ENCODE measurements around the gene ELN.

The ELN gene

DNA sequence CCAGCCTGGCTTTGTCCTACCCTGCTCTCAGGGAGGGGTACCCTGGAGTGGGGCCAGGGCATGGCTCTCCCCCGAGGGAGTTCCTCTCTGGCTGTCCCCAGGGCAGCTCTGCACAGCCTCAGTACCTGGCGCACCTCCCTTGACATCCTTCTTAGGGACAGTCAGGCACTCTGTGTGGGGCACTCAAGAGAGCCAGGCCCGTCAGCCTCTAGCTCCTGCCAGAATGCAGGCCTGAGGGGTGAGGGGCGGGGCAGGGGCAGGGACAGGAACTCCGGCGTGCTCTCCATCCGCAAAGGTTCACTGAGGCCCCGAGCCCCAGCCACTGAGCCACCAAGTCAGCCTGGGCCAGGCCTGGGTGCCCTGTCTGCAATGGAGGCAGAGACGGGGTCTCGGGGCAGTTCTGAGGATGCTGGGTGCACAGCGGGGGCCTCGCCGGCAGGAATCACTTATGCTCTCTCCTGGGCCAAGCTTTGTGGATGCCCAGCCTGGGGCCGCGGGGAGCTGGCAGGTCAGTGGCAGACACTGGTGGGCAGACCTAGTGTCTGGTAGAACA, 65.8 kb downstream of the ELN start:
- no peak for DNase-seq (ENCODE audit: extremely low spot score)
- CTCF ChIA-PET = no interaction called here
- TF ChIP-seq TARDBP (IDR thresholded peaks at IDR 0.05) = no peak
- POLR2A ChIA-PET = interaction anchor here (1.2 to 1.6 kb wide), 3 partner anchors 9 to 11 kb away, joined by 3 to 5 read pairs (median 3); partner anchors contain the start of gene LIMK1

DNA sequence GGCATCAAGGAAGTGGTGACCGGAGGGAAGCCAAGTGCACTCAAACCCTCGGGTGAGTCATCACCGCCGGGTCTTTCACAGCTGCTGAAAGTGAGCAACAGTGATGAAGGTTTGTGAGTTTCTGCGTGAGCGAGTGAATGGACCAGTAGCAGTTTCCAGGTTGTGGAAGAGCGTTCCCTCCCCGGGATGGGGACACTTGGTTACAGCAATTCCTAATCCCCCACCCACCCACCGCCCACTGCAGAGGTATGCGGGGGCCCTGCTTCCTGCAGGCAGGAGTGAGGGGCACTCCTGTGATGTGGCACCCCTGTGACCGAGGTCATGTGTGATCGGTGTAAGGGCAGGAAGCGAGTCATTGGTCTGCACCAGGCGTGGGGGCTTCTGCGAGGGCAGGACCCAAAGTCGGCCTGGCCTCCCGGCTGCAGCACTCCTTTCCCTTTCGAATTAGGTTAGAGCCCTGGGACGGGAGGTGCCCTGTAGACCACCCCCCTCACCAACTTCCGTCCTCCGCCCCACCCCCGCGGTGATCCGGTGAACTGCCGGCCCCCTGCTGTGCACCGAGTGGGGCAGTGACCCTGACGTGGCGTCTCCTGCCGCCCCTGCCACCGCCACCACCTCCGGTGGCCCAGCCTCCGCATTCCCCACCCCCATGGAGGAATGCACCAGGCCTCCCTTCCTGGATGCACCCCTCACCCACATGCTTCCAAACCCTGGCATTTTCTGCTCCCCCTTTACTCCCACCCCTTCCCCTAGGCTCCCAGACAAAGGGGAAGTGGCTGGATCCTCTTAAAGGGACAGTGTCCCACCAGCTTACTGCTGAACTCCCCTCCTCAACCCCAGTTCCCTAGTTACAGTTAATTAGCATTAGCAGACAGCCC, 66.5 kb downstream of the ELN start:
- POLR2A ChIA-PET = interaction anchor here (1.2 to 1.6 kb wide), 3 partner anchors 10 to 15 kb away, joined by 3 to 5 read pairs (median 3); partner anchors contain the start of gene LIMK1
- CTCF ChIA-PET = no interaction called here
- no peak for DNase-seq (ENCODE audit: extremely low spot score)
- TF ChIP-seq FOXM1 (IDR thresholded peaks at IDR 0.05; ENCODE audit: borderline replicate concordance) (no peak), NFRKB (IDR thresholded peaks at IDR 0.05) (no peak), FOXA1 (IDR thresholded peaks at IDR 0.05) (no peak), L3MBTL2 (conservative IDR thresholded peaks at IDR 0.05) (no peak), BHLHE40 (IDR thresholded peaks at IDR 0.05; ENCODE audit: borderline replicate concordance) (no peak), FOXK2 (IDR thresholded peaks at IDR 0.05) (no peak), HDGF (IDR thresholded peaks at IDR 0.05; ENCODE audit: borderline replicate concordance) (no peak), ELF4 (IDR thresholded peaks at IDR 0.05) (no peak), CTBP1 (IDR thresholded peaks at IDR 0.05; ENCODE audit: borderline replicate concordance) (no peak), TARDBP (IDR thresholded peaks at IDR 0.05) (no peak), LEF1 (IDR thresholded peaks at IDR 0.05; ENCODE audit: borderline replicate concordance) (no peak), ZNF384 (IDR thresholded peaks at IDR 0.05) (no peak), SUZ12 (IDR thresholded peaks at IDR 0.05) (no peak), SP1 (IDR thresholded peaks at IDR 0.05) (no peak), ARNT (IDR thresholded peaks at IDR 0.05) (no peak)
- TF ChIP-seq, protein P1, sequence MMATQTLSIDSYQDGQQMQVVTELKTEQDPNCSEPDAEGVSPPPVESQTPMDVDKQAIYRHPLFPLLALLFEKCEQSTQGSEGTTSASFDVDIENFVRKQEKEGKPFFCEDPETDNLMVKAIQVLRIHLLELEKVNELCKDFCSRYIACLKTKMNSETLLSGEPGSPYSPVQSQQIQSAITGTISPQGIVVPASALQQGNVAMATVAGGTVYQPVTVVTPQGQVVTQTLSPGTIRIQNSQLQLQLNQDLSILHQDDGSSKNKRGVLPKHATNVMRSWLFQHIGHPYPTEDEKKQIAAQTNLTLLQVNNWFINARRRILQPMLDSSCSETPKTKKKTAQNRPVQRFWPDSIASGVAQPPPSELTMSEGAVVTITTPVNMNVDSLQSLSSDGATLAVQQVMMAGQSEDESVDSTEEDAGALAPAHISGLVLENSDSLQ (IDR thresholded peaks at IDR 0.05) = no peak

DNA sequence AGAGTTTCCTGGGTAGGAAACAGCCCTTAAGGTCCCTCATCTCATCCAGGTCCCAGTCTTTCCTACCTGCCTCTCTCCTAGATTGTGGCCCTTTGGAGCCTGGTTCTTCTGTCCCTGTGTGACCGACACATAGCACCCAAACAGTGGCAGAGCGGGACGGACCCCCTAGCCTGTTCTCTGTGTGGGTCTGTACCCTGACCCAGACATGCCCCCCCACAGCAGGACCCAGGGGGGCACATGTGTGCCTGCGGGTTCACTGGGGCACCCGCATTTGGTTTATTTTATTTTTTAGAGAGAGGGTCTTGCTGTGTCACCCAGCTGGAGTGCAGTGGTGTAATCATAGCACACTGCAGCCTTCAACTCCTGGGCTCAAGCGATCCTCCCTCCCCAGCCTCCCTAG, 67.2 kb downstream of the ELN start:
- ChIA-PET CTCF (no interaction called here), POLR2A (interaction anchor here (1.5 to 1.6 kb wide), 2 partner anchors 10 to 16 kb away, joined by 3 read pairs; no protein-coding TSS in a partner anchor)
- DNase-seq (ENCODE audit: extremely low spot score) = no peak
- TF ChIP-seq CTBP1 (IDR thresholded peaks at IDR 0.05; ENCODE audit: borderline replicate concordance) = no peak
- no peak for TF ChIP-seq FOXK2 (IDR thresholded peaks at IDR 0.05)
- TF ChIP-seq NFRKB (IDR thresholded peaks at IDR 0.05) = no peak
- TF ChIP-seq ZNF384 (IDR thresholded peaks at IDR 0.05) = no peak
- no peak for TF ChIP-seq TARDBP (IDR thresholded peaks at IDR 0.05)
- no peak for TF ChIP-seq L3MBTL2 (conservative IDR thresholded peaks at IDR 0.05)
- no peak for TF ChIP-seq ARNT (IDR thresholded peaks at IDR 0.05)
- no peak for TF ChIP-seq BHLHE40 (IDR thresholded peaks at IDR 0.05; ENCODE audit: borderline replicate concordance)
- TF ChIP-seq SUZ12 (IDR thresholded peaks at IDR 0.05) = no peak
- no peak for TF ChIP-seq FOXA1 (IDR thresholded peaks at IDR 0.05)
- TF ChIP-seq FOXM1 (IDR thresholded peaks at IDR 0.05; ENCODE audit: borderline replicate concordance) = no peak
- no peak for TF ChIP-seq LEF1 (IDR thresholded peaks at IDR 0.05; ENCODE audit: borderline replicate concordance)
- TF ChIP-seq ELF4 (IDR thresholded peaks at IDR 0.05) = no peak
- no peak for TF ChIP-seq HDGF (IDR thresholded peaks at IDR 0.05; ENCODE audit: borderline replicate concordance)
- no peak for TF ChIP-seq SP1 (IDR thresholded peaks at IDR 0.05)
- TF ChIP-seq, protein P1 (IDR thresholded peaks at IDR 0.05) = no peak

DNA sequence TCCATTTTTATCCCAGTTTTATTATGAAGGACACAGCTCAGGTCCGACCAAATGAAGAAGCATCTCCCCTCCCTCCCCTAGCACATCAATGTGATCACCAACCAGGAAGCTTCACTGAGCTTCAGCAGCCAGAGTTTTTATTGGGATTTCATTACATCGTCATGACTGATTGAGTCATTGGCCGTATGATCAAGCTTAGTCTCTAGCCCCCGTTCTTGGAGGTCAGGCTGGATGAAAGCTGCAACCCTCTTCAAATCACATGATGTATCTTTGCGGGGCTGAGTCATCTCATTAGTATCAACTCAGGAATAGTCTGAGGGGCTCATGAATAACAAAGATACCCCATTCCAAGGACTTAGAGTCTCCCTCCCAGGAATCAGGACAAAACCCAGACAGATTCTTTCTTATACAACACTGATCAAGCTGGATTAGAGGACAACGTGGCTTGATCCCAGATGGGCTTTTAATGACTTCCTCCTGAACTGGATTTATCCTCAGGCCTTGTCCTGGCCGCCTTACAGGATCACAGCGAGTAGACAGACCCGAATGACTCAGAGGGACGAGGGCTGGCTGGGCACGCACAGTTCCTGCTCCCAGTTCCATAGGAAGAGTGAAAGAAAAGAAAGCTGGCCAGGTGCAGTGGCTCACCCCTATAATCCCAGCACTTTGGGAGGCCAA, 70.1 kb downstream of the ELN start:
- TF ChIP-seq HDGF (IDR thresholded peaks at IDR 0.05; ENCODE audit: borderline replicate concordance) = no peak
- TF ChIP-seq, protein P1 (IDR thresholded peaks at IDR 0.05) = no peak
- TF ChIP-seq LEF1 (IDR thresholded peaks at IDR 0.05; ENCODE audit: borderline replicate concordance) = no peak
- no peak for TF ChIP-seq SP1 (IDR thresholded peaks at IDR 0.05)
- no peak for TF ChIP-seq ARNT (IDR thresholded peaks at IDR 0.05)
- TF ChIP-seq CTBP1 (IDR thresholded peaks at IDR 0.05; ENCODE audit: borderline replicate concordance) = no peak
- no peak for TF ChIP-seq FOXK2 (IDR thresholded peaks at IDR 0.05)
- TF ChIP-seq BHLHE40 (IDR thresholded peaks at IDR 0.05; ENCODE audit: borderline replicate concordance) = no peak
- no peak for TF ChIP-seq TARDBP (IDR thresholded peaks at IDR 0.05)
- no peak for TF ChIP-seq L3MBTL2 (conservative IDR thresholded peaks at IDR 0.05)
- TF ChIP-seq ZNF384 (IDR thresholded peaks at IDR 0.05) = no peak
- no peak for TF ChIP-seq FOXA1 (IDR thresholded peaks at IDR 0.05)
- TF ChIP-seq SUZ12 (IDR thresholded peaks at IDR 0.05) = no peak
- no peak for TF ChIP-seq FOXM1 (IDR thresholded peaks at IDR 0.05; ENCODE audit: borderline replicate concordance)
- TF ChIP-seq NFRKB (IDR thresholded peaks at IDR 0.05) = no peak
- no peak for TF ChIP-seq ELF4 (IDR thresholded peaks at IDR 0.05)
- CTCF ChIA-PET = interaction anchor here (0.6 kb wide), 1 partner anchor 31 kb away, joined by 5 read pairs; no protein-coding TSS in a partner anchor
- POLR2A ChIA-PET = interaction anchor here (1.2 to 1.4 kb wide), 2 partner anchors 15 to 77 kb away, joined by 3 to 4 read pairs; partner anchors contain the start of gene LIMK1
- DNase-seq (ENCODE audit: extremely low spot score) = no peak

DNA sequence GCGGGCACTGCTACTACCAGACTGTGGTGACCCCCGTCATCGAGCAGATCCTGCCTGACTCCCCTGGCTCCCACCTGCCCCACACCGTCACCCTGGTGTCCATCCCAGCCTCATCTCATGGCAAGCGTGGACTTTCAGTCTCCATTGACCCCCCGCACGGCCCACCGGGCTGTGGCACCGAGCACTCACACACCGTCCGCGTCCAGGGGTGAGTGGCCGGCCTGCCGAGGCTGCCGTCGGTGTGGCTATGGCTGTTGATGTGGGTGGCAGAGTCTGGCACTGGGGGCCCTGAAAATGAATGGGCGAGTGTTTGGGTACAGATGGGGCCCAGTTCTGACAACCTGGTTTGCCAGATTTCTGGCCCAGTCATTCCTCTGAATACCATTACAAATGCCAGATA, 71.1 kb downstream of the ELN start:
- ChIA-PET CTCF (interaction anchor here (0.6 kb wide), 1 partner anchor 42 kb away, joined by 8 read pairs; no protein-coding TSS in a partner anchor), POLR2A (interaction anchor here (1.2 kb wide), 1 partner anchor 76 kb away, joined by 3 read pairs; no protein-coding TSS in a partner anchor)
- no peak for DNase-seq (ENCODE audit: extremely low spot score)
- TF ChIP-seq FOXM1 (IDR thresholded peaks at IDR 0.05; ENCODE audit: borderline replicate concordance) (no peak), BHLHE40 (IDR thresholded peaks at IDR 0.05; ENCODE audit: borderline replicate concordance) (no peak), SUZ12 (IDR thresholded peaks at IDR 0.05) (no peak), CTBP1 (IDR thresholded peaks at IDR 0.05; ENCODE audit: borderline replicate concordance) (no peak), HDGF (IDR thresholded peaks at IDR 0.05; ENCODE audit: borderline replicate concordance) (no peak), FOXA1 (IDR thresholded peaks at IDR 0.05) (no peak)
